Sigmoid colon (tissue), 4 donors: ENCODE data around the gene DRD1.

Experiments used
- EP300 ChIP-seq, 4 donors: sonication (generic); formaldehyde crosslinking; IDR thresholded peaks; one replicate each; pipeline ENCODE4 v1.6.1; 2017; ENCODE audit warnings: antibody characterized with exemption in 4 of 4
- POLR2A ChIP-seq, 2 donors: fragments of 450-650 bp; IDR thresholded peaks; one replicate each; pipeline ENCODE4 v1.6.1; 2016; ENCODE audit warnings: antibody characterized with exemption in 2 of 2, mild to moderate bottlenecking in 2 of 2, moderate library complexity in 2 of 2
- POLR2AphosphoS5 ChIP-seq, 4 donors: sonication (generic); formaldehyde crosslinking; IDR thresholded peaks; one replicate each; pipeline ENCODE4 v1.6.1; 2017; ENCODE audit warnings: antibody characterized with exemption in 4 of 4
- TF ChIP-seq, protein P1 (sequence below), 4 experiments: fragments of 450-650 bp in 3 of 4; fragments of 200-600 bp in 1 of 4; IDR thresholded peaks; one replicate each; pipeline ENCODE4 v1.5.1; 2016 to 2019; ENCODE audit warnings: antibody characterized with exemption in 4 of 4, mild to moderate bottlenecking in 3 of 4, moderate library complexity in 2 of 4

DNA sequence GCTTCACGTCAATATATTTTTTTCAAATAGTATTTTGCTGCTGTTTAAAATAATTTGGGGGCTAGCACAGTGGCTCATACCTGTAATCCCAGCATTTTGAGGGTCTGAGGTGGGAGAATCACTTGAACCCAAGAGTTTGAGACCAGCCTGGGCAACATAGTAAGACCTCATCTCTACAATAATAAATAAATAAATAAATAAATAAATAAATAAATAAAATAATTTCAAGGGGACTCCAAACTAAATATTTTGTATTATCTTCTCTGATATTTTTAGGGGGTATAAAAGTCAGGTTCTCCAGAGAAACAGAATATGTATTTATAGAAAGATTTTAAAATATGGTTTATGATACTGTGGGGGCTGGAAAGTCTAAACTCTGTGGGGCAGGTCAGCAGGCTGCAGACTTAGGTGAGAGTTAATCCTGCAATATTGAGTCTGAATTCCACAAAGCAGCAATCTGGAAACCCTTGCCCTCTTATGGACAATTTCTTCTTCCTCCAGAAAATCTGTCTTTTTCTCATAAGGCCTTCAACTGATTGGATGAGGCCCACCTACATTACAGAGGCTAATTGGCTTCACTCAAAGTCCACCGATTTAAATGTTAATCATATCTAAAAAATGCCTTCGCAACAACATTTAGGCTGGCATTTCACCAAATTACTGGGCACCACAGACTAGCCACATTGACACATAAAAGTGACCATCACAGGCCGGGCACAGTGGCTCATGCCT lies 53.5 kb downstream of the DRD1 start:
- TF ChIP-seq, protein P1, sequence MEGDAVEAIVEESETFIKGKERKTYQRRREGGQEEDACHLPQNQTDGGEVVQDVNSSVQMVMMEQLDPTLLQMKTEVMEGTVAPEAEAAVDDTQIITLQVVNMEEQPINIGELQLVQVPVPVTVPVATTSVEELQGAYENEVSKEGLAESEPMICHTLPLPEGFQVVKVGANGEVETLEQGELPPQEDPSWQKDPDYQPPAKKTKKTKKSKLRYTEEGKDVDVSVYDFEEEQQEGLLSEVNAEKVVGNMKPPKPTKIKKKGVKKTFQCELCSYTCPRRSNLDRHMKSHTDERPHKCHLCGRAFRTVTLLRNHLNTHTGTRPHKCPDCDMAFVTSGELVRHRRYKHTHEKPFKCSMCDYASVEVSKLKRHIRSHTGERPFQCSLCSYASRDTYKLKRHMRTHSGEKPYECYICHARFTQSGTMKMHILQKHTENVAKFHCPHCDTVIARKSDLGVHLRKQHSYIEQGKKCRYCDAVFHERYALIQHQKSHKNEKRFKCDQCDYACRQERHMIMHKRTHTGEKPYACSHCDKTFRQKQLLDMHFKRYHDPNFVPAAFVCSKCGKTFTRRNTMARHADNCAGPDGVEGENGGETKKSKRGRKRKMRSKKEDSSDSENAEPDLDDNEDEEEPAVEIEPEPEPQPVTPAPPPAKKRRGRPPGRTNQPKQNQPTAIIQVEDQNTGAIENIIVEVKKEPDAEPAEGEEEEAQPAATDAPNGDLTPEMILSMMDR (IDR thresholded peaks at IDR 0.05): no peak
- TF ChIP-seq POLR2AphosphoS5 (IDR thresholded peaks at IDR 0.05) (no peak), POLR2A (IDR thresholded peaks at IDR 0.05) (no peak), EP300 (IDR thresholded peaks at IDR 0.05) (no peak)
